GM21515 (cell line): ENCODE data around the gene FAM200B.

ENCODE experiments used
- ATAC-seq: cut with Tn5 transposase; IDR thresholded peaks from one replicate; pipeline ENCODE4 v1.9.1; 2021; ENCODE audit not compliant: unreplicated experiment

FAM200B gene

DNA sequence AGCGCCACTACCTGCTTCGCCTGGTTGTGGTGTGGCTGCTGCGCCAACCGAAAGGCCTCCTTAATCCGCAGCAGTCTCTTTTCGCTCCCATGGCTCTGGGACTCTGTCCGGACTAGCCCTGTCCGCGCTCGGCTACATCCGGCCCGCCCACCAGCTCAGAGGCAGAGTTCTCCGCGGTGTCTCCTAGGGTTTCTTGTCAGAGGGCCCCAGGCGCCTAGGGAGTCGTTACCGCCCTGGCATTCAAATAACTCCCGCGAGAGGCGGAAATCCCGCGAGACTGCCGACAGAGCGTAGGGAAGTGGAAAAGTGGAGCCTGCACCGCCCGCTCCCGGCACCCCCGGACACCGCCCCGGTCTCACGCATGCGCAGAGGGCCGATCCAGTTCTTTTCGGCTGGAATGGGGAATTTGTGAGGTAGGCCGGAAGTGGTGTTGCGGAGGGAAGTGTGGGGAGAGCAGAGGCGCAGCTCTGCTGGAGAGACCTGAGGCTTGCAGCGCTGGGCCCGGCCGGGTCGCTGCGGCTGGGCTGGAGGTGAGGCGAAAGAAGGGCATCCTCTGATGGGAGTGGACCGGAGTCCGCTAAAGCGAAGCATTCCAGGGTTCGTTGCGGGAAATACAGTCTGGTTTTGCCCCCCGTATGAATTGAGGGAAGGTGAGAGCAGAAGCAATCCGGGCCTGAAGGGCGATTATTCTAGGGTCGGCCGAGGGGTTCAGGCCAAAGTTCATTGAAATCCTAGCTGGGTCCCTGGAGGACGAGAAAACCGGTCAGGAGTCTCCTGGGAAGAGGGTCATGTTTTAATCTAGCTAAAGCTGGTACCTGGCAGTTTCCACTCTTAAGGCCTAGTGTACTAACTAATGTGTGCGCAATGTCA lies at the start of gene FAM200B:
Gene FAM200B, plus strand, starts transcription at position 456 of the 870 bp plus-strand sequence. CDS start 5,151 bp downstream, outside the sequence.
- ATAC-seq = peak; percentile 93

DNA sequence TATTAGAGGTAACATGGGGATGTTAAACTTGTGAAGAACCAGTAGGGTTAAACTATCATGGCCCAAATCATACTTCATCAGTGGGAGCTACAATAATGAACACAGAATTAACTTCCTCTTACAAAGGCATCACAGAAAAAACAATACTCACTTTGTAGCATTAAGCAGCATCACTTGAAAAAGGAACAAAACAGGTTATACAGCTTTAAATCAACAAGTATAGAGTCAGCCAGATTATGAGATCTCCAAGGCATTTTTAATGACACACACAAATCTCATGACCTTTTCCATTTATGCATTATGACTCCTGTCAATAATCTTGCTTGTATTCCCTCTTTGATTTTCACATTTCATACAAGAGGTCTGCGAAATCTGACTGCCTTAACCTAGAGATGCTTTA lies 44.8 kb upstream of the FAM200B start:
- ATAC-seq = no peak

- ATAC-seq = no peak
Measured at GRCh38 chr4:15638418-15638817, 43.2 kb upstream of the FAM200B start.

GRCh38 chr4:15648600-15648999 lies 33.0 kb upstream of the FAM200B start:
- no peak for ATAC-seq

DNA sequence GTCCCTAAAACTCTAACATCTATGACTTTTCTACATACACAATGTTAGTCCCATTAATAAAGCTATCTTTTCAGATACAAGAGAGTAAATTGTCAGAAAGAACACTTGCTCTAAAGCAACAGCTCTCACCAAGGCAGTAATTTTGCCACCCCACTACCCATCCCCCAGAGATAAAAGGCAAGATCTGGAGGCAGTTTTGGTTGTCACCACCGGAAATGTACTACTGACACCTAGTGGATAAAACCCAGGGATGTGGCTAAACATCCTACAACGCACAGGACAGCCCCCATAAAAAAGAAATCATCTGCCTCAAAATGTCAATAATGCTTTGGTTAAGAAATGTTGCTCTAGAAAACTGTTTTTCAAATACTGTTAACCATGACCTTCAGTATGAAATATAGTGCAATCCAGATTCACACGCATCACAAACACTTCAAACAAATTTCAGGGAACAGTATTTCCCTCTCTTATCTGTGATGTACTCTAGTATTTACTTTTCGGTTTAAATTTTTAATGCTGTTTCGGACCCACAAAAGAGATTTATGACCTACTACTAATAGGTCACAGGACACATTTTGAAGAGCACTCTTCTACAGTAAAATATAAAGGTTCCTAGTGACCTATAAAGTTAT lies 31.6 kb upstream of the FAM200B start:
- peak; percentile 34 for ATAC-seq

DNA sequence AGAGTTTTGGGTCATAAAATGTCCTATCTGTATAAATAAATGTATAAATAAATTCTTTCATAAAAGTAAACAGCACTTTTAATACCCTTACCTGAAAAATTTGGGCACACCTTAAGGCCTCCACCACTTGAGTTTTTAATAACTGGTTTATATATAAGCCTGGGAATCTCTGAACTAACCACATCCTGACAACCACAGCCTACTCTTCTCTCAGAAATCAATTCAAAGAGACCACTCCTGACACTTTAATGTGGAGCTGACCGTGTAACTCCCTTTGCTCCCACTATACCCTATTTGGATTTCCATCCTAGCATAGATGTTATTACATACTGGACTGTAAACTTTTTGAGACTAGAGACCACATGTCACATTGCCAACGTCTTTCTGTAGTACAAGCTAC lies 30.0 kb upstream of the FAM200B start:
- no peak for ATAC-seq

DNA sequence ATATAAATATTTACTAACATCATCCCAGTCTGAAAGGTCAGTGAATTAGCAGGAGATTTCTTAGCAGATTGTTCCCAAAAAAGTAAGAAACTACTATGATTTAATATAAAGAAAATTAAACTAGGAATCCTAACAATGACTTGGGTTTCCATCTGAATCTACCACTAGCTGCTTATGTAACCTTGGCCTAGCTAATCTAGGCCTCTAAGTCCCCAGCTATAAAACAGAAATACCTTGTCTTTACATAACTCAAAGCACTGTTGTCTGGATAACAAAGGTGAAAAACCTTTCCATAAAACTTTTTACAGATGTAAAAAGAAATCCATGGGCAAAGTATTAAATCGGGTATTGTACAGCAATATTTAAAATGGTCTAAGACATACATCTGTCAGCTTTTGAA lies 29.4 kb upstream of the FAM200B start:
- ATAC-seq = no peak

- ATAC-seq = no peak
Measured at GRCh38 chr4:15652841-15653240, 28.8 kb upstream of the FAM200B start.

- no peak for ATAC-seq
Measured at GRCh38 chr4:15653420-15653819, 28.2 kb upstream of the FAM200B start.

DNA sequence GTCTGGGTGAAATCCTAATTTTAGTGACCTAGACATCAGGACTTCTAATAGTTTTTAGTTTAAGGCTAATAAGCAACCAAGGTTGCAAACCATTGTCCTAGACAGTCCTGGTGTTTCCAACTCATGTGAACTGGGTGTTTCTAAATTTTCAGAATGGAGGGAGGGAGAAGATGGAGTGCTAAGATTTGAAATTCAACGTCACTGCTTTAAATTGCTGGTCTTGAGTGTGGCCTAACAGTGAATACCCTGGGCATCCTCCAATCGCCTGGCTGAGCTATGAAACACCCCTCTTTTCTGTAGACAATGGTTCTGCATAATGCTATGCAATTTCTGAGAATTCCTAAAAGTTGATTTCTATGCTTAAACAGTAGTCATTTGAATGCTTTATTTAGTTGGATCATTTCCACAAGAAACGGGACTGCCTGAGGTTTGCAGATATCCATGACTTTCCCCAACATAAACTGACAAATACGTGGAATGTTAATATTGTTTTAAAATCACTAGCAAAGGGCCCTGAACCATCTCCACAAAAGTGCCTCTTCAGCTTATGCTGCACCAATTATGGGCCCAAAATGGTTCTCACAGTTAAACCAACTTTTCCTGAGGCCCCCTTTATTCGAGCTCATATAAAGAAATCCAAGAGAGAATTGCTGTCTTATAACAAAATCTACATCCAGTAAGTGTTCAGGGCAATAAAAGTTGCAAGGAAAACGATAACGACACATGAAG lies 27.6 kb upstream of the FAM200B start:
- peak; percentile 22 for ATAC-seq

- peak; percentile 50 for ATAC-seq
Measured at GRCh38 chr4:15654593-15655222, 26.9 kb upstream of the FAM200B start.

DNA sequence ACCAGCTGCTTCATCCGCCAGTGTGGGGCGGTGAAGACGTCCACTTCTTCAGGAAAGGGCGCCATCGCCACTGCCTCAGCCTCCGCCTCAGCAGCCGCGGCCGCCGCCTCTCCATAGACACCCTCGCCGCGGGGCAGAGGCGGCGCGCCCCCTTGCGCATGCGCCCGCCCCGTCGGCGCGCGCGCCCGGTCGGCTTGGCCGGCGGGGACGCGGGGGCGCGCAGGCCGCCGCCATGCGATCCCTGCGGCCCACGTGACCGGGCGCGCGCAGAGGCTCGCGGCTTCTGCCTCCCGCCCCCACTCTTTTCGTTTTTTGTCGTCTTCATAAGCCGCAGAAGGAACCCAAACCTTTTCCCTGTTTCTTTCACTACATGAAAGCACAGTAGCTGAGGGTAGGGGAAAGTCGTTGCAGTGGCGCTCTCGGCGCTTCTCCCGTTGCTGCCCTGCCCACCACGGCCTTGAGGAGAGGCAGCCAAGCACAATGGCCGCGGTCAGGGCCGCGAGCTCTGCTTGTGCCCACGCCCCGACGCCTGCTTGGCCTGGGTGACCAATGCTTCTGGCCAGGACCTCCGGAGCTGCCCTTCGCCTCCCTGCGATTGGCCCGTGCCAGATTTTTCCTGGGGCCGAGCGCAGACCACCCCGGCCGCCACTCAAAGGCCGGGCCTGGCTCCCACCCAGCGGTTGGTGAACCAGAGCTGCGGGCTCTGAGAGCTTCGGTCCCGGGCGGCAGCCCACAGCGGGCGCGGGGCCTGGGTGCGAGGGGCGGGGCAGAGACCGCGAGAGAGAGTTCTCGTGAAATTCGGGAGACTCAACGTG lies 26.2 kb upstream of the FAM200B start, which contains the start of gene FBXL5:
Gene FBXL5, minus strand, starts transcription at position 135 of the 815 bp plus-strand sequence. Its CDS starts 70 bp downstream, at position 65.
- ATAC-seq = peak; percentile 73

- no peak for ATAC-seq
Measured at GRCh38 chr4:15656038-15656470, 25.6 kb upstream of the FAM200B start.

- ATAC-seq = no peak
Measured at GRCh38 chr4:15657366-15657765, 24.3 kb upstream of the FAM200B start.

- no peak for ATAC-seq
Measured at GRCh38 chr4:15658136-15658770, 23.4 kb upstream of the FAM200B start.

DNA sequence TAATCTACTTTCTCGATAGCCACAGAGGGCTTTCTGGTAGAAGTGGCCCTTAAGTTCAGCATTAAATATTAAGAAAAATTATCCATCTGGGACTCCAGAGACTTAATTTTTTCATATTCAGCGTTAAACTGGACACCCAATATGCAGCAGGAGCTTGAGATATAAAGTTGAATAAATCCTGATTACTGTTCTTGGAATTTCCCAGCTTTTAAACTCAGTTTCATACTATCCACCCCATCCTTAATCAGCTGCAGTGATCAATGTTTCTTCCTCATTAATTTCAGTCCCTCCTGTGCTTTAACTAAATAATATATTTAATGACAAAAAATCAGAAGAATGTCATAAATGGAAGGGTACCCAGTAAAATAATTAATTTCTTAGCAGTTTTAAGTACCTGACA lies 22.8 kb upstream of the FAM200B start:
- ATAC-seq = no peak

DNA sequence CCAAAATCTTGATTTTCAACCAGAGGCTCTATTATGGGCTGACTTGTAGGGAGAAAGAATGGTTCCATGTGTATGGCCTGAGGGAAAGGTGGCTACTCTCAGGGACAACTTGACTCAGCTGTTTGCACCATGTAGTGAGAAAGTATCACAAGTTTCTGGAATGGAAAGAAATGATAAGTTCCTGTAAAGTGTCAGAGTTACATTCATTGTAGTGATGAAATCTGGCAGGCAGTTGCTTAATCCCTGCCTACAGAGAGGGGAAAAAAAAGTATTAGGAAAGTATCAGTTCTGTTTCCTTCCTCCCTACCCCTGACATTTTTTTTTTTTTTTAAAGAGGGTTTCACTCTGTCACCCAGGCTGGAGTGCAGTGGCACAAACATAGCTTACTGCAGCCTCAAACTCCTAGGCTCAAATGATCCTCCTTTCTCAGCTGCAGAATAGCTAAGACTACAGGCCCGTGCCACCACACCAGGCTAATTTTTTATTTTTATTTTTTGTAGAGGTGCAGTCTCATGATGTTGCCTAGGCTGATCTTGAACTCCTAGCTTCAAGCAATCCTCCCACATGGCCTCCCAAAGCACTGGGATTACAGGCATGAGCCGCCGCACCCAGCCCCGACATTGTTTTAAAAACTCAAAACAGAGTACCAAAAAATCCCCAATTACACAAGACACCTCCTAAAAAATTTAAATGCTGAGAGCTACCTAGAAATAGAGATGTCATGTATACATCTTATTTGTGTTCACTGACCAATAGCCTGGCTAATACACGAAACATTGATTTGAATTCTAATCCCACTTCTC lies 21.7 kb upstream of the FAM200B start:
- ATAC-seq = no peak

DNA sequence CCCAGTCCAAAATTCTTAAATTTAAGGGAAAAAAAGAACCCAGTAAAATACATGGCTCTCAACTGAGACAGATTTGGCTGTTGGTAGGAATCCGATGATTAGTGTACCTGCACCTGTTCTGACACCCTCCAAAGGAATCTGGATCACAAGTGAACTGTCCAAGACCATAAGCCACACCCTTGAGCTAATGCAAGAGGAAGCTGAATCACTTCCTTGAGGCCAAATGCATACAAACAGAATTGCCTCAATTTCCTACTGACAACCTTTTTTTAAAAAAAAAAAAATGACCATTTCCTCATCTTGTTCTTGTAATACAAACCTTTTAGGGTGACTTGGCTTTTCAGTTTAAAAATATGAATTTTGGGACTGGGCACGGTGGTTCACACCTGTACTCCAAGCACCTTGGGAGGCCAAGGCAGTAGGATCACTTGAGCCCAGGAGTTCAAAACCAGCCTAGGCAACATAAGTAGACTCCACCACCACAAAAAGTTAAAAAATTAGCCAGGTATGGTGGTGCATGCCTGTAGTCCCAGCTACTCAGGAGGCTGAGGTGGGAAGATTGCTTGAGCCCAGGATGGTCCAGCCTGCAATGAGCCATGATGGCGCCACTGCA lies 15.8 kb upstream of the FAM200B start:
- no peak for ATAC-seq
